Trophoblast cell (in vitro differentiated cells and primary cell): ENCODE data around the gene CASTOR1.

Source experiments
- DNase-seq, 2 donors: peaks; one replicate each; pipeline ENCODE4 v3.0.0-alpha.2; 2016
- H2AFZ ChIP-seq: 2 replicates; pipeline ENCODE4 v1.6.1; 2013; ENCODE audit warnings: low read length, moderate library complexity, mild to moderate bottlenecking; ENCODE audit not compliant: insufficient read depth, poor library complexity
- H2AK5ac ChIP-seq: 2 replicates; pipeline ENCODE4 v1.6.1; 2013; ENCODE audit warnings: mild to moderate bottlenecking, low read length
- H2BK120ac ChIP-seq: 2 replicates; pipeline ENCODE4 v1.6.1; 2013; ENCODE audit warnings: low read length, mild to moderate bottlenecking, moderate library complexity; ENCODE audit not compliant: insufficient read depth, poor library complexity
- H2BK12ac ChIP-seq: 2 replicates; pipeline ENCODE4 v1.6.1; 2013; ENCODE audit warnings: mild to moderate bottlenecking, low read length, moderate library complexity
- H2BK5ac ChIP-seq: 2 replicates; pipeline ENCODE4 v1.6.1; 2013; ENCODE audit warnings: low read length, low read depth, moderate library complexity, mild to moderate bottlenecking; ENCODE audit not compliant: poor library complexity
- H3K14ac ChIP-seq: 2 replicates; pipeline ENCODE4 v1.6.1; 2013; ENCODE audit warnings: mild to moderate bottlenecking, low read length
- H3K18ac ChIP-seq: 2 replicates; pipeline ENCODE4 v1.6.1; 2013; ENCODE audit warnings: mild to moderate bottlenecking, low read length
- H3K23ac ChIP-seq: 2 replicates; pipeline ENCODE4 v1.6.1; 2013; ENCODE audit warnings: low read length
- H3K27ac ChIP-seq: 2 replicates; pipeline ENCODE4 v1.5.1; 2013; ENCODE audit warnings: low read depth, mild to moderate bottlenecking, inconsistent platforms, low read length, moderate library complexity
- H3K27me3 ChIP-seq: 2 replicates; pipeline ENCODE4 v1.6.1; 2013; ENCODE audit warnings: inconsistent platforms, mild to moderate bottlenecking, low read length, moderate library complexity; ENCODE audit not compliant: insufficient read depth
- H3K36me3 ChIP-seq, 2 experiments: 1 replicate in 1 of 2; 2 replicates in 1 of 2; pipeline ENCODE4 v1.6.1; 2013; ENCODE audit warnings: low read length in 2 of 2, mild to moderate bottlenecking in 2 of 2, moderate library complexity in 1 of 2; ENCODE audit not compliant: insufficient read depth in 2 of 2, control insufficient read depth in 1 of 2
- H3K4ac ChIP-seq: 2 replicates; pipeline ENCODE4 v1.6.1; 2013; ENCODE audit warnings: low read depth, mild to moderate bottlenecking, low read length, moderate library complexity
- H3K4me1 ChIP-seq, 2 experiments: 1 replicate in 1 of 2; 2 replicates in 1 of 2; pipeline ENCODE4 v1.6.1; 2013; ENCODE audit warnings: low read length in 2 of 2, mild to moderate bottlenecking in 2 of 2, moderate library complexity in 1 of 2; ENCODE audit not compliant: insufficient read depth in 2 of 2, control insufficient read depth in 1 of 2
- H3K4me2 ChIP-seq: 2 replicates; pipeline ENCODE4 v1.6.1; 2013; ENCODE audit warnings: inconsistent platforms, mild to moderate bottlenecking, low read length, moderate library complexity
- H3K4me3 ChIP-seq: 2 replicates; pipeline ENCODE4 v1.5.1; 2013; ENCODE audit warnings: mild to moderate bottlenecking, low read depth, low read length, inconsistent platforms
- H3K79me1 ChIP-seq: one replicate; pipeline ENCODE4 v1.6.1; 2013; ENCODE audit warnings: low read length
- H3K79me2 ChIP-seq: 2 replicates; pipeline ENCODE4 v1.6.1; 2013; ENCODE audit warnings: low read length, mild to moderate bottlenecking; ENCODE audit not compliant: control insufficient read depth, insufficient read depth, poor library complexity
- H3K9ac ChIP-seq: 2 replicates; pipeline ENCODE4 v1.6.1; 2013; ENCODE audit warnings: mild to moderate bottlenecking, low read length
- H3K9me3 ChIP-seq: 2 replicates; pipeline ENCODE4 v1.6.1; 2013; ENCODE audit warnings: low read depth, mild to moderate bottlenecking, control low read depth, inconsistent platforms, low read length; ENCODE audit not compliant: insufficient read depth
- H4K12ac ChIP-seq: 2 replicates; pipeline ENCODE4 v1.6.1; 2013; ENCODE audit warnings: low read depth, mild to moderate bottlenecking, low read length, moderate library complexity
- H4K8ac ChIP-seq: 2 replicates; pipeline ENCODE4 v1.6.1; 2013; ENCODE audit warnings: low read depth, mild to moderate bottlenecking, low read length, moderate library complexity
- H4K91ac ChIP-seq: one replicate; pipeline ENCODE4 v1.6.1; 2013; ENCODE audit warnings: low read depth, mild to moderate bottlenecking, low read length, moderate library complexity
- WGBS: extraction: QIAGEN DNeasy Blood & Tissue Kit; methylation state at CpG from one replicate; pipeline ENCODE4 v1.1.7; 2013; ENCODE audit warnings: missing lambda C conversion rate; ENCODE audit not compliant: insufficient read length, insufficient coverage; ENCODE audit errors: extremely low coverage; 5-methylcytosine and 5-hydroxymethylcytosine counted together

The CASTOR1 gene

DNA sequence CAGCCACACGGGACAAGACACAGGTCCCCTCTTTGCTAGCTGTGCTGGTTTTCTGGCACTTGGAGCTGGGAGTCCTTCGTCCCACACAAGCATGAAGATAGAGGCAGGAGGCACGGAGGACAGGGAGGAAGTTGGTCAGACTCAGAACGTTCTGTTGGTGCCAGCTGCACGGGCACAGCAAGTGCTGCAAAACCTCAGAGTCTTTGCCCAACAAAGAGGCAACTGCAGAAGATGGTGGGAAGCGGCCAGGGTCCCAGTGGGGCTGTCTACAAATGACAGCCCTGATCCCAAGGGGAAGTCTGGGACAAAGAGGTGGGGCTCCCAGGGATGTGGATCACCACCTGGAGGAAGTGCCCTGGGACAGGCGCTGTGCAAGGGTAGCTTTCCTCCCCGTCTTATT is 13.3 kb downstream of the CASTOR1 start:
- Histone ChIP-seq H3K27me3 (no peaks in the 10 kb centered on the region), H3K14ac (no peak overlapping the region), H3K36me3 (no peaks in the 10 kb centered on the region), H2AFZ (no peak overlapping the region), H3K18ac (no peak overlapping the region), H3K4me2 (no peak overlapping the region), H2BK12ac (no peak overlapping the region), H3K27ac (no peak overlapping the region), H3K79me2 (no peaks in the 10 kb centered on the region), H4K12ac (no peak overlapping the region), H3K9ac (no peak overlapping the region), H3K4ac (no peak overlapping the region), H4K91ac (no peak overlapping the region), H3K79me1 (no peaks in the 10 kb centered on the region), H2BK5ac (no peak overlapping the region), H3K4me3 (no peak overlapping the region), H2AK5ac (no peak overlapping the region), H3K9me3 (peaks cover 2% of the 10 kb centered on the region), H3K4me1 (peaks cover 0 to 7% of the 10 kb centered on the region in 2 experiments), H4K8ac (no peak overlapping the region), H2BK120ac (no peak overlapping the region), H3K23ac (no peak overlapping the region)
- no peak for DNase-seq
- no CpG with 5 or more reads among the region's 8 CpGs for WGBS

DNA sequence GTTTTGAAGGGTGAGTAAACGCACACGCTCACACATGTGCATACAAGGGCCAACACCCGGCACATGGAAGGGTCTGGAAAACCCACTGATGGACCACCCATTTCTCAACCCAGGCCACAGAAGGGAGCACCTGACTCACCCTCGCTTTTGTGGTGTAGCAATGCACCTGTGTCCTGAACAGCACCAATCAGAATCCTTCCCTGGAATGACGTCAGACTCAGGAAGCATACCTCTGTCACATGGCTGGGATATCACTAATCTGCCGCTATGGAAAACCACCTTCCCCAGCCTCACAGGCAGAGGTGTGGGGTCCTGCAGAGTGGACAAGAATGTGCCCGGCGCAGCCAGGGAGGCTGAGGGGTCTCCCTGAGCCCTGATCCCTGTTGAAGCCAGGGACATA is 13.7 kb downstream of the CASTOR1 start:
- Histone ChIP-seq H2BK120ac (no peak overlapping the region), H3K79me2 (no peaks in the 10 kb centered on the region), H3K9me3 (peaks cover 4% of the 10 kb centered on the region), H2BK12ac (no peak overlapping the region), H2AFZ (no peak overlapping the region), H3K4me3 (no peak overlapping the region), H3K27ac (no peak overlapping the region), H4K12ac (no peak overlapping the region), H2BK5ac (no peak overlapping the region), H3K4me2 (no peak overlapping the region), H3K9ac (no peak overlapping the region), H3K79me1 (no peaks in the 10 kb centered on the region), H3K14ac (no peak overlapping the region), H3K36me3 (no peaks in the 10 kb centered on the region), H3K4me1 (peaks cover 0 to 7% of the 10 kb centered on the region in 2 experiments), H2AK5ac (no peak overlapping the region), H4K91ac (no peak overlapping the region), H4K8ac (no peak overlapping the region), H3K4ac (no peak overlapping the region), H3K18ac (no peak overlapping the region), H3K27me3 (no peaks in the 10 kb centered on the region), H3K23ac (no peak overlapping the region)
- peak in 1 of 2 donors; percentile 50 for DNase-seq
- WGBS = no CpG with 5 or more reads among the region's 8 CpGs

DNA sequence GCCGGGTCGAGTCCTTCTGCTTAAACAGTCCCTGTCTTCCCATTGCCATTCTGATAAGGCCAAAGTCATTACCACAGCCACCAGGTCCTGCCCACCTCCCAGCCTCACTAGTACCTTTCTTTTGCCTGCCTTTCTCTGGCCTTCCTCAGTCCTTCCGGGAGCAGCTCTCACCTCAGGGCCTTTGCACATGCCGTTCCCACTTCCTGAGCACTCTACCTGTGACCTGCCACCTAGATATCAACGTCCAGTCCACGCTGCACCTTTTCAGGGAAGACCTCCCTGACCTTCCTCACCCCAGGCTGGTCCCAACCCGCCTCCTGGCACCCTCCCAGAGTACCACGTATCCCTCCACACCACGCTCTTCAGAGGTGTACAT is 14.9 kb downstream of the CASTOR1 start:
- Histone ChIP-seq H4K8ac (no peak overlapping the region), H3K36me3 (no peaks in the 10 kb centered on the region), H2BK12ac (no peak overlapping the region), H3K79me2 (no peaks in the 10 kb centered on the region), H4K12ac (no peak overlapping the region), H2BK120ac (no peak overlapping the region), H3K4me3 (no peak overlapping the region), H3K27ac (no peak overlapping the region), H3K4ac (no peak overlapping the region), H3K14ac (no peak overlapping the region), H2AFZ (no peak overlapping the region), H2AK5ac (no peak overlapping the region), H3K18ac (no peak overlapping the region), H3K27me3 (no peaks in the 10 kb centered on the region), H2BK5ac (no peak overlapping the region), H3K23ac (no peak overlapping the region), H3K4me1 (peaks cover 0 to 7% of the 10 kb centered on the region in 2 experiments), H3K9me3 (peaks cover 4% of the 10 kb centered on the region), H3K4me2 (no peak overlapping the region), H3K9ac (no peak overlapping the region), H3K79me1 (no peaks in the 10 kb centered on the region), H4K91ac (no peak overlapping the region)
- WGBS = no CpG with 5 or more reads among the region's 9 CpGs
- no peak for DNase-seq

DNA sequence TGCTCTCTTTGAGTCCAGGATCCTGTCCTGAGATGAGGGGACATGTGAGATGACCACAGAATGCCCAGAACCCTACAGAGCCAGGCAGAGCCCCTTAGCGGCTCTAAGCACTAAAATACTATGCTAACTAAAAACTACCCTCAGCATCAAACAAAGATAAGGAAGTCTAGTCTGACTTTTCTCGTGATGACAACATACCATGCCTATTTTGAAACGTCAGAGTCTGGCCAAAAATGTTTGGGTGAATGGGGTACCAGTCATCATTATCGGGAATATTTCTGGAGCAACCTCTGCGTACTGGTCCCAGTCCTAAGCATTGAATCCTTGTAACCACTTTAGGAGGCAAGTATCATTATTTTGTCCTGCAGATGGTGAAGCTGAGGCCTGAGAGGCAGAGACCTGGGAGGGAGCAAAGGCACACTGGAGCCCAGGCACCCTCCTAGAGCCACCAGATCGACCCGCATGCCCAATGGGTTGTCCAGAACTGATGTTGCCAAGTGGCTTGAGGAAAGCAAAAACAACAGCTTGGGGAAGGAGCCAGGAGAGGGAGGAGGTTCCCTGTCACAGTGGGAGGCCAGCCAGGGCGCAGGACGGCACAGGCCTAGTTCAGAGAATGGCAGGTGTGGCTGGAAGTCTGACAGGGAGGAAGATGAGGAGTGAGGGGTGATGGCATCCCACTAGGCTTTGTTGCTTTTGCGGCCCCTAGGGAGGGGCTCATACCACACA is 15.4 kb downstream of the CASTOR1 start:
- Histone ChIP-seq H3K36me3 (no peaks in the 10 kb centered on the region), H3K4ac (no peak overlapping the region), H2BK12ac (no peak overlapping the region), H3K4me2 (no peak overlapping the region), H3K9ac (no peak overlapping the region), H3K27me3 (no peaks in the 10 kb centered on the region), H4K12ac (no peak overlapping the region), H3K23ac (no peak overlapping the region), H4K91ac (no peak overlapping the region), H2BK5ac (no peak overlapping the region), H2AFZ (no peak overlapping the region), H3K79me2 (no peaks in the 10 kb centered on the region), H4K8ac (no peak overlapping the region), H3K4me3 (no peak overlapping the region), H3K27ac (no peak overlapping the region), H3K14ac (no peak overlapping the region), H2BK120ac (no peak overlapping the region), H2AK5ac (no peak overlapping the region), H3K18ac (no peak overlapping the region), H3K9me3 (peaks cover 2% of the 10 kb centered on the region), H3K79me1 (no peaks in the 10 kb centered on the region), H3K4me1 (peaks cover 0 to 7% of the 10 kb centered on the region in 2 experiments)
- peak in 1 of 2 donors; percentile 59 for DNase-seq
- WGBS = no CpG with 5 or more reads among the region's 10 CpGs
